Bronchial epithelial cell (primary cell): ENCODE measurements around the gene CSGALNACT2. TPM values are rescaled to one million over a fixed set of nuclear protein-coding genes. Genes with fewer than 3 reads are reported as not detected.

Source experiments
- DNase-seq: peaks from one replicate; pipeline ENCODE4 v3.0.0-alpha.2; 2010; ENCODE audit warnings: low read depth
- FAIRE-seq: peaks from 2 replicates; lab custom pipeline; 2011; peaks lifted over from hg19 to GRCh38; lab: Jason Lieb, UNC
- H3K27me3 ChIP-seq: 2 replicates; pipeline ENCODE4 v1.5.1; 2011; ENCODE audit warnings: low read length; ENCODE audit not compliant: control insufficient read depth, insufficient read depth
- H3K36me3 ChIP-seq: 2 replicates; pipeline ENCODE4 v1.5.1; 2011; ENCODE audit warnings: low read length; ENCODE audit not compliant: control insufficient read depth, insufficient read depth
- H3K4me3 ChIP-seq: 2 replicates; pipeline ENCODE4 v1.5.1; 2011; ENCODE audit warnings: mild to moderate bottlenecking, low read depth, low read length, control low read depth
- CTCF ChIP-seq: IDR thresholded peaks from 2 replicates; pipeline ENCODE4 v1.5.1; 2011; ENCODE audit warnings: mild to moderate bottlenecking, moderate library complexity, low read length, control low read depth, inconsistent platforms; ENCODE audit not compliant: insufficient read depth, severe bottlenecking
- total RNA-seq: library from RNA; depleted of rRNA; stranded (reverse); fragments of >200 nt; gene quantifications from 2 replicates; pipeline ENCODE4 v1.2.1, GENCODE V29; 2014

The CSGALNACT2 gene
- 15.0 and 17.4 TPM in 2 replicates for total RNA-seq

GRCh38 chr10:43138021-43138756, at the start of gene CSGALNACT2:
Gene CSGALNACT2 (plus strand): TSS chr10:43138445. CDS start chr10:43155150, 16,705 bp downstream.
- FAIRE-seq (no peak), DNase-seq (peak; percentile 75)
- H3K36me3 ChIP-seq = no peaks in the 10 kb centered on the region
- no peak for TF ChIP-seq CTCF
- no peaks in the 10 kb centered on the region for H3K27me3 ChIP-seq
- H3K4me3 ChIP-seq = peak within 1 kb of the TSS; percentile 84

GRCh38 chr10:43089519-43089918, 48.7 kb upstream of the CSGALNACT2 start:
- Histone ChIP-seq H3K27me3 (peaks cover 1% of the 10 kb centered on the region), H3K4me3 (no peak overlapping the region), H3K36me3 (no peaks in the 10 kb centered on the region)
- no peak for TF ChIP-seq CTCF
- DNase-seq = no peak
- FAIRE-seq = no peak

- Histone ChIP-seq H3K36me3 (no peaks in the 10 kb centered on the region), H3K4me3 (no peak overlapping the region), H3K27me3 (peaks cover 1% of the 10 kb centered on the region)
- FAIRE-seq = no peak
- no peak for DNase-seq
- no peak for TF ChIP-seq CTCF
These were observed 48.1 kb upstream of the CSGALNACT2 start for GRCh38 chr10:43090188-43090587.

- Histone ChIP-seq H3K36me3 (no peaks in the 10 kb centered on the region), H3K27me3 (peaks cover 1% of the 10 kb centered on the region), H3K4me3 (no peak overlapping the region)
- TF ChIP-seq CTCF = no peak
- no peak for FAIRE-seq
- no peak for DNase-seq
These were observed 47.6 kb upstream of the CSGALNACT2 start for GRCh38 chr10:43090664-43091063.

GRCh38 chr10:43091846-43092245, 46.4 kb upstream of the CSGALNACT2 start:
- DNase-seq (peak; percentile 34), FAIRE-seq (no peak)
- Histone ChIP-seq H3K4me3 (no peak overlapping the region), H3K27me3 (peaks cover 1% of the 10 kb centered on the region), H3K36me3 (no peaks in the 10 kb centered on the region)
- no peak for TF ChIP-seq CTCF
